K562 (cell line): Measurements from ENCODE around the gene TAS2R1. TPM values are rescaled to one million over a fixed set of nuclear protein-coding genes. Genes with fewer than 3 reads are reported as not detected.

Experiments
- ATAC-seq: fragments of 200-7000 bp; cut with Tn5 transposase; 3 replicates; pipeline ENCODE4 v1.9.1; 2020; ENCODE audit warnings: moderate library complexity
- BruUV-seq: library from RNA; stranded (reverse); fragments of 400-500 nt; replicated peaks from 2 replicates; lab custom pipeline; 2021; lab: Mats Ljungman, UMichigan
- CTCF ChIA-PET: fragments of 300-600 bp; formaldehyde crosslinking; extraction: SDS; loops from one replicate; lab custom pipeline; 2021; ENCODE audit warnings: low intra/inter-chr PET ratio; lab: Yijun Ruan, JAX
- POLR2A ChIA-PET: fragments of 300-600, 350-650 bp; sonication (Branson Sonifier 250); formaldehyde crosslinking; extraction: SDS; loops from one replicate; lab custom pipeline; 2021; ENCODE audit warnings: antibody characterized with exemption, inconsistent platforms; lab: Yijun Ruan, JAX
- DNase-seq, 4 experiments: peaks; one replicate each; pipeline versions ENCODE4 v3.0.0 to v3.0.0-alpha.2; 2011 to 2018; ENCODE audit warnings: low spot score in 3 of 4, mixed read lengths in 3 of 4; ENCODE audit errors: extremely low read depth in 1 of 4
- FAIRE-seq: peaks from 2 replicates; lab custom pipeline; 2011; peaks lifted over from hg19 to GRCh38; lab: Jason Lieb, UNC
- H2AFZ ChIP-seq: 2 replicates; pipeline ENCODE4 v1.6.0; 2011; ENCODE audit warnings: low read depth, low read length, control low read depth, inconsistent platforms
- H3K27ac ChIP-seq: fragments of 200-600 bp; 3 replicates; pipeline ENCODE4 v1.8.0; 2011; ENCODE audit warnings: low read depth, mild to moderate bottlenecking, control low read depth, inconsistent platforms, low read length, moderate library complexity, mixed read lengths; ENCODE audit errors: extremely low read depth
- H3K27me3 ChIP-seq, 2 experiments: fragments of 300-600 bp in 1 of 2; 2 replicates in 1 of 2; 3 replicates in 1 of 2; pipeline versions ENCODE4 v1.6.0 to v1.8.0; 2011; ENCODE audit warnings: inconsistent platforms in 2 of 2, low read length in 2 of 2, mild to moderate bottlenecking in 1 of 2, mixed read lengths in 1 of 2, moderate library complexity in 1 of 2; ENCODE audit not compliant: control insufficient read depth in 2 of 2, insufficient read depth in 2 of 2
- H3K36me3 ChIP-seq: fragments of 300-600 bp; 3 replicates; pipeline ENCODE4 v1.8.0; 2011; ENCODE audit warnings: mild to moderate bottlenecking, low read length, inconsistent platforms; ENCODE audit not compliant: control insufficient read depth, insufficient read depth
- H3K4me1 ChIP-seq, 2 experiments: fragments of 200-600 bp in 1 of 2; replicated peaks in 1 of 2; 2 replicates in 1 of 2; 3 replicates in 1 of 2; pipeline versions ENCODE4 v1.5.1 to v1.8.0; 2011; ENCODE audit warnings: inconsistent platforms in 2 of 2, low read length in 2 of 2, mild to moderate bottlenecking in 1 of 2, mixed read lengths in 1 of 2, moderate library complexity in 1 of 2; ENCODE audit not compliant: control insufficient read depth in 2 of 2, insufficient read depth in 2 of 2
- H3K4me2 ChIP-seq: 2 replicates; pipeline ENCODE4 v1.6.1; 2011; ENCODE audit warnings: low read length, control low read depth, inconsistent platforms, mixed read lengths; ENCODE audit not compliant: insufficient read depth
- H3K4me3 ChIP-seq: fragments of 200-600 bp; sonication (generic), shearing (Covaris generic); 2 replicates; pipeline ENCODE4 v1.5.1; 2016; ENCODE audit warnings: control low read depth, inconsistent platforms
- H3K79me2 ChIP-seq: fragments of 200-600 bp; 3 replicates; pipeline ENCODE4 v1.8.0; 2011; ENCODE audit warnings: low read length, inconsistent platforms; ENCODE audit not compliant: control insufficient read depth, insufficient read depth
- H3K9ac ChIP-seq, 2 experiments: 2 replicates each; pipeline versions ENCODE4 v1.6.0 to v1.6.1; 2011; ENCODE audit warnings: low read depth in 2 of 2, low read length in 2 of 2, control low read depth in 1 of 2, inconsistent platforms in 1 of 2, mild to moderate bottlenecking in 1 of 2, mixed read lengths in 1 of 2; ENCODE audit not compliant: insufficient read depth in 1 of 2
- H3K9me1 ChIP-seq: one replicate; pipeline ENCODE4 v1.6.0; 2011; ENCODE audit warnings: inconsistent platforms, mild to moderate bottlenecking, low read length, moderate library complexity; ENCODE audit not compliant: control insufficient read depth, insufficient read depth
- H3K9me3 ChIP-seq: replicated peaks from 2 replicates; pipeline ENCODE4 v1.5.1; 2011; ENCODE audit warnings: low read depth, low read length, inconsistent platforms; ENCODE audit not compliant: control insufficient read depth, insufficient read depth
- H4K20me1 ChIP-seq: replicated peaks from 2 replicates; pipeline ENCODE4 v1.6.1; 2011; ENCODE audit warnings: low read length, inconsistent platforms, mixed read lengths; ENCODE audit not compliant: control insufficient read depth, insufficient read depth
- SNAPC5 ChIP-seq: fragments of 250-450 bp; sonication (Bioruptor Pico); IDR thresholded peaks from 2 replicates; pipeline ENCODE4 v1.8.0; 2021; ENCODE audit warnings: moderate library complexity, mild to moderate bottlenecking, inconsistent platforms
- ZNF184 ChIP-seq: sonication (generic); formaldehyde crosslinking; IDR thresholded peaks from 2 replicates; pipeline ENCODE4 v1.5.0; 2020; ENCODE audit warnings: missing genetic modification reagents
- ZNF277 ChIP-seq: fragments of 250-450 bp; sonication (Bioruptor Pico); IDR thresholded peaks from 2 replicates; pipeline ENCODE4 v1.8.0; 2022; ENCODE audit warnings: inconsistent platforms, mild to moderate bottlenecking, moderate library complexity, borderline replicate concordance
- ZNF280B ChIP-seq: fragments of 250-450 bp; sonication (Bioruptor Pico); IDR thresholded peaks from 2 replicates; pipeline ENCODE4 v1.5.1; 2021; ENCODE audit warnings: mild to moderate bottlenecking
- ZNF408 ChIP-seq: fragments of 250-450 bp; sonication (Bioruptor Pico); IDR thresholded peaks from 2 replicates; pipeline ENCODE4 v1.4.0; 2020; ENCODE audit warnings: low read depth, mild to moderate bottlenecking, moderate library complexity
- ZNF695 ChIP-seq: fragments of 450-650 bp; formaldehyde crosslinking; IDR thresholded peaks from 2 replicates; pipeline ENCODE4 v1.4.0; 2020; ENCODE audit warnings: mild to moderate bottlenecking, moderate library complexity
- ZSCAN32 ChIP-seq: fragments of 450-650 bp; formaldehyde crosslinking; IDR thresholded peaks from 2 replicates; pipeline ENCODE4 v1.4.0; 2020; ENCODE audit warnings: mild to moderate bottlenecking, moderate library complexity
- WGBS: fragments of 100-300 bp; shearing (Covaris generic); methylation state at CpG from one replicate; pipeline ENCODE4 v1.1.6; 2016; ENCODE audit warnings: low coverage, mixed read lengths; ENCODE audit not compliant: insufficient coverage; ENCODE audit errors: missing lambda C conversion rate; 5-methylcytosine and 5-hydroxymethylcytosine counted together
- in situ Hi-C: fragments of 300-500 bp; cut with MboI; formaldehyde crosslinking; loops from 4 replicates; pipeline ENCODE4 v1.15.0; 2018; ENCODE audit warnings: inconsistent platforms, mixed read lengths
- intact Hi-C: fragments of 100-400 bp; cut with micrococcal nuclease; formaldehyde crosslinking; loops from 2 replicates; pipeline ENCODE4 v1.14.2; 2022
- polyA plus RNA-seq, 8 experiments: library from polyadenylated mRNA; depleted of rRNA in 4 of 8; stranded (reverse) in 5 of 8; unstranded in 3 of 8; fragments of >200 nt; fragmentation: Nextera tagmentation in 2 of 8; fragmentation: Illumina TruSeq in 1 of 8; extraction: Ambion mirVana in 2 of 8; extraction: Trizol in 1 of 8; gene quantifications; 2 replicates each; pipeline versions ENCODE4 v1.2.1 to v1.2.3, GENCODE V29; 2011 to 2014; ENCODE audit warnings: inconsistent platforms in 1 of 8, missing spikeins in 1 of 8
- total RNA-seq, 7 experiments: library from RNA; depleted of rRNA in 6 of 7; stranded (reverse); fragments of >200 nt in 6 of 7; fragmentation: Illumina TruSeq in 2 of 7; extraction: Trizol in 2 of 7; gene quantifications; 2 replicates each; pipeline versions ENCODE4 v1.2.1 to v1.2.3, GENCODE V29; 2011 to 2021; ENCODE audit warnings: low replicate concordance in 1 of 7

Gene TAS2R1
- total and polyA plus RNA-seq, 9 of the 15 experiments (the other 6 are each of a cell fraction or from before 2014, with no cell fraction given) = not detected

- no peak for TF ChIP-seq ZNF280B (CRISPR knock-in tag)
- TF ChIP-seq, all 486 proteins: peak for 0
Observed at GRCh38 chr5:9589049-9589835, 40.9 kb downstream of the TAS2R1 start (continued).

GRCh38 chr5:9588254-9588653 is 41.9 kb downstream of the TAS2R1 start:
- Histone ChIP-seq H3K4me1 (no peaks in the 10 kb centered on the region), H3K27me3 (no peaks in the 10 kb centered on the region), H3K4me2 (no peak overlapping the region), H2AFZ (no peak overlapping the region), H4K20me1 (no peaks in the 10 kb centered on the region), H3K9ac (no peak overlapping the region), H3K9me3 (no peaks in the 10 kb centered on the region), H3K9me1 (no peaks in the 10 kb centered on the region), H3K4me3 (no peak overlapping the region), H3K27ac (no peak overlapping the region), H3K79me2 (no peaks in the 10 kb centered on the region), H3K36me3 (no peaks in the 10 kb centered on the region)
- BruUV-seq = no TSS peak
- ATAC-seq (no peak), DNase-seq (no peak), FAIRE-seq (no peak)
- in situ Hi-C loops = no loop called here
- intact Hi-C loops = no loop called here
- ChIA-PET POLR2A (no interaction called here), CTCF (no interaction called here)
- TF ChIP-seq ZNF277 (CRISPR knock-in tag) (no peak), ZNF184 (CRISPR knock-in tag) (no peak), ZNF695 (CRISPR knock-in tag) (no peak), ZSCAN32 (CRISPR knock-in tag) (no peak), SNAPC5 (no peak), ZNF408 (no peak)
- WGBS = 2% methylated on average over 6 of the region's 6 CpGs
